HG02973 (cell line): ENCODE results near the gene CHRNA9.

Experiments used
- ATAC-seq: cut with Tn5 transposase; IDR thresholded peaks from one replicate; pipeline ENCODE4 v1.9.1; 2021; ENCODE audit warnings: moderate library complexity; ENCODE audit not compliant: unreplicated experiment

CHRNA9 gene

DNA sequence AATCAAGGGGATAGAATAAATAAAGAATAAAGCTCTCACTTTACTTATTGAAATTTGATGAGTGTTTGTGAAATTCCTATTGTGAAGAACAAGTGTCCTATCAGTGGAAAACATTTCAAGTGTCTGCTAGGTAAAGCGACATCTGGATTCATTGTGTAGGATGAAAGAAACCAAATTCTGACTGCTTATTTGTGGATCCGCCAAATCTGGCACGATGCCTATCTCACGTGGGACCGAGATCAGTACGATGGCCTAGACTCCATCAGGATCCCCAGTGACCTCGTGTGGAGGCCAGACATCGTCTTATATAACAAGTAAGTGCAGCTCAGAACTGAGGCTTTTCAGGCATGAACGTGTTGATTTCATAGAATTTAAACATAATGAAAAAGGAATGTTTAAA is 1.9 kb downstream of the CHRNA9 start:
- ATAC-seq, result no peak

GRCh38 chr4:40337523-40337922 is 2.4 kb downstream of the CHRNA9 start:
- ATAC-seq, result no peak

DNA sequence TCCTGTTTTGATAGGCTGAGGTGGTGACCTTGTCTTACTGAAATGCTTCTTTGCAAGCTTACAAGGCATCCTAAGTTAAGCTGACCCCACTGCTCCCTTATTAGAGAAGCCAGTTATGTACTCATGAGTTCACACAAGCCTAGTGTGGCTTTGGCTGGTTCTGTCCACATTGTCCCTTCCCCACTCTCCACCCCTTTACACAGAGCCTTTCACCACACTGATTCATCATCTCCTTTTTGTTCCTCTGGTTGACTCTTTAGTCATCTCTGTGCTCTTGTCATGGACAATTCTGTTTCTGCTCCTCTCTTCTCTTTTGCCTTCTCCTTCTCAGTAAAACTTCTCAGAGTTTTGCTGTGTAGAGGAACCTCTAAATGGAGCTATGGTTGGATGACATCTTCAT is 4.9 kb downstream of the CHRNA9 start:
- ATAC-seq, result no peak

DNA sequence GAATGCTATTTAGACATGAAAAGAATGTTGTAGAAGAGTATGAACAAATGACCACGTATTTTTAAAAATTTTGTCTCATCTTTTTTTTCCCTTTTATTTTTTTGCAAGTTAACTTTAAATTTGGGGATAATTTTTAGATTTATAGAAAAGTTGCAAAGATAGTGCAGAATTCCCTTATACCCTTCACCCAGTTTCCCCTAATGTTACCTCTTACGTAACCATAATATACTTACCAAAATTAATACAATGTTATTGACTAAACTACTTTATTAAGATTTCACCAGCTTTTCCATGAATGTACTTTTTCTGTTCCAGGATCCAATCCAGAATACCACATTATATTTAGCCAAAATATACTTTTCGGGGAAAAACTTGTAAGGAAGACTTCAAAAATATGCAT is 12.3 kb downstream of the CHRNA9 start:
- ATAC-seq, result no peak

GRCh38 chr4:40348000-40348399 is 12.9 kb downstream of the CHRNA9 start:
- ATAC-seq, result no peak

DNA sequence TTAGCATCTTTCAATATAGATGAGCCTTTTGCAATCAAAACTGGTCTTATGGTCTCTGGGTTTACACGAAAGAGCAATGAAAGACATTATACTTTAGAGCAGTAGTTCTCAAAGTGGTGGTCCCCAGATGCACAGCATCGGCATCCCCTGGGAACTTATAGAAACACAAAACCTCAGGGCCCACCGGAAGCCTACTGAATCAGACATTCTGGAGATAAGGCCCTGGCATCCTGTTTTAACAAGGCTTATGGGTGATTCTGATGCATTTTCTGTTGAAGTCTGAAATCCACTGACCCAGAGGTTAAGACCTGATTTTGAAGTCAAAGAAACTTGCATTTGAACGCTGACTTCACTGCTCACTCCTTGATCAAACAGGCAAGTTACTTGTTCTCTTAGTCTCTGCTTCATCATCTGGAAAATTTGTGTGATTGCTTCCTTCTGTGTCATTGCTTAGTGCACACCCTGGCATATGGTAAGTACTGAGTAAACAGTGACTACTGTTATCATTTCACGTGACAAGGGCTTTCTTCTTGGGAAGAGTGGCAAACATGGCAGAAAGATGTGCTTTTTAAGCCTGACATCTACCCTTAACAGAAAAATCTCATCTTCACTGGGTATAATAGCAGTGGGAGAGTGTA is 14.5 kb downstream of the CHRNA9 start:
- ATAC-seq, result no peak

GRCh38 chr4:40350627-40351227 is 15.6 kb downstream of the CHRNA9 start:
- no peak for ATAC-seq

GRCh38 chr4:40354158-40354557 is 19.0 kb downstream of the CHRNA9 start:
- ATAC-seq, result no peak

DNA sequence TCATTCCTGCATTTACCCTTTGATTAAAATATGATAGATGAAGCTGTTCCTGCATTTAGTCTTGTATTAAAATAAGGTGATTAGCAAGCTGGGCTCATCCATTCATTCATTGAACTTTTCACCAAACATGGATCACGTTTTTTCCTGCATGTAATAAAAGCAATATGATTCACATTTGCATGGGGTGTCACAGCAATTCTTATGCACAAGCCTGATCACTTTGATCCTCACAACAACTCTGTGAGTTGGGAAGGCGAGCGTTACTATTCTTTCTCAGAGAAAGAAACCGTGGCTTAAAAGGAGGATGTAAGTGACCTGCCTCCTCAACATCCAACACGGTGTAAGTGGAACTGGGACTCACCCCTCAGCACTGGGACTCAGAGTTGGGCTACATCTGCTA is 20.0 kb downstream of the CHRNA9 start:
- ATAC-seq, result no peak

GRCh38 chr4:40357738-40358137 is 22.6 kb downstream of the CHRNA9 start:
- ATAC-seq, result no peak

DNA sequence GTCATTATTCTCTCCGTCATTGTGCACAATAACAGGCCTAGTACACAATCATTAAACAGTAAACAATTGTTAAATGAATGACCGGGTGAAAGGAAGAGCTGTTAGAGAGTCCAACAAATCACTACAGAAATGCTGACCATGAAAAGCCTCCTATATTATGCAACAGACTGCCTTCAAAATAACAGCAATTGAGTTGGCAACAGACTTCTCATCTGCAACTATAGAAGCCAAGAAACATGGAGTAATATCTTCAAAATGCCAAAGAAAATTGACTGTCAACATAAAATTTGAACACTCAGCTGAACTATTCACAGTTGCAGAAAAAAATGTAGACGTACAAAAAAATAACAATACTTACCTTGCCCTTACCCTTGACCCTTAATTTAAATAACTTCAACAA is 26.2 kb downstream of the CHRNA9 start:
- ATAC-seq, result no peak

- ATAC-seq, result no peak
Measured at GRCh38 chr4:40363382-40363920, 28.3 kb downstream of the CHRNA9 start.

GRCh38 chr4:40363945-40364344 is 28.8 kb downstream of the CHRNA9 start:
- ATAC-seq, result no peak

GRCh38 chr4:40365766-40366165 is 30.6 kb downstream of the CHRNA9 start:
- no peak for ATAC-seq

DNA sequence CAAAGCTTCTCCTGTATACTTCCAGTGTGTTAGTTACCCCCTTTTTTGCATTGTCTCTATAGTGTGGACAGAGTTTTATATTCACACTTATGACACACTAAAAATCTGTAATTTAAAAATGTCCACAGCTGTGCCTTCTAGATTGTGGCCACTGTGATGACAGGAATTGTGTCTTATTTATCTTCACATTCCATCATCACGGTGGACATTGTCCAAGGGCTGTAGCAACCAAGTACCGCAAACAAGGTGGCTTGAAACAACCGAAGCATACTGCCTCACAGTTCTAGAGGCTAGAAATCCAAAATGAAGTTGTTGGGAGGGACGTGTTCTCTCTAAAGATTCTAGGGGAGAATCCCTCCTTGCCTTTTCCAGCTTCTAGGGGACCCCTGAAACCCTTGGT is 32.3 kb downstream of the CHRNA9 start:
- ATAC-seq, result no peak

DNA sequence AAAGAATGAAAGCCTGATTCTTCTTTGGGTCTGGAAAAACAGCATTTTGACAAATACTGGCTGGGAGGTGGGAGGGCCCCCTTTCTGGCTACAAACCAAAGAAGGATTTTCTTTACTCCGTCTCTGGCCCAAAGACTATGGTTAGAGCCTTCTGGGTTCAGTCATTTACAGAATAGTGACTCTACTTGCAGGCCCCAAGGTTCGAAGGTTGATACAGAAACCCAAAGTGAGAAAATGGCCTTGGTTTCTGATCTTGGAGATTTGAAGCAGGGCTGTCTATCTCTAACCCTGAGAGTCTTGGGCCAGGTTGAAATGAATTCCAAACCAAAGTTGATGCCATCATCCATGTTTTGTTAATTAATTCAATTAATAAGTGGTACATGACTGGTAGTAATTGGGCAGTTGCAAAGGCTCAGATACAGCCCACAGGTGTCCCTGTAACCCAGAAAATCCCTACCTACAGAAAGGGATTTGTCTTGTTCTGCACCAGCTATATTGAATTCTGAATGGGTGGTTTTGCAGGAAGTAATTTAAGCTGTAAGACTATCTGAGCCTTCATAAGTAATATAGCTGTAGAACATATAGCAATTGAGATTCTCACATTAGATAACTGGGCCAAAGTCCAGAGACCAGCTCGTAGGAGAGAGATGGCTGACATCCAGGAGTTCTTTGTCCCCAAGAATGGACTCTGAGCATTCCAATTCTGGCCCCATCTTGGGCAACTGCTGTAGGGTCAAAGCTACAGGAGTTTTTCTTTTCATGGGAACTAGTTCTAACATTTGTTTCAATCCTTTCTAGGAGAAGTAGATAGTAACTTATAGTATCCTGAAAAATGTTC is 34.5 kb downstream of the CHRNA9 start:
- ATAC-seq, result no peak

DNA sequence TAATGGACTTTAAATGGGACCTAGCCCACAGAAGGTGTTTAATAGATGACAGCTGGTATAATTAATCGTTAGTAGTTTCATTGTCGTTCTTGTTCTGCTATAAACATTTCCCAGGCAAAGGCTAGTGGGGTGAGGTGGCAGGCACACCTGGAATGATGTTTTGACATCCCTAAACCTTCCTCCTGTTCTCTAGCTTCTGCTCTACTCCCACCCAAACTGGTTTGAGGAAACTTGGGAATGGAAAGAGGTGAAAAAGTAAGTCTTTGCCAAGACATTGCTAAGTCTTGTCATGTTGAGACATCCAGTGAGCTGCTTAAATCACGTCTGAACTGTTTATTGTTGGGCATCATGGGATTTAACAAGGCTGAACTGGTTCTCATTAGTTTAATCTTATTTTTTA is 37.5 kb downstream of the CHRNA9 start:
- ATAC-seq, result no peak

- ATAC-seq, result no peak
Measured at GRCh38 chr4:40373636-40374035, 38.5 kb downstream of the CHRNA9 start.

DNA sequence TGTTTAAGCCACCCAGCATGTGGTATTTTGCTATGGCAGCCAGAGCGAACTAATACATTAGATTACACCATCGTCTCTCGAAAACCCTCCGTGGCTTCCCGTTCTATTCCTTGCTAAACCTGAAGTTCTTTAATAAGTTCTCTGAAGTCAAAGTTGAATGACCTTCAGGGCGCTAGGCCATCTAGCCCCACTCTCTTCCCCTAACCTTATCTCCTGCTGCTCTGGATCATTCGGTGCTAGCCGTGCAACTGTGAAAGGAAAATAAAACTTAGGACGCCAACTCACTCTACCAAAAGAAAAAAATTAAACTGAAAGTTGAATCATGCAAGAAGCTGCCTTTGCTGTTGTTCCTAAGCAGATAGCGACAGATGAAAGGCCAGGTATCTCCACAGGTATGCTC is 40.0 kb downstream of the CHRNA9 start:
- ATAC-seq, result no peak

GRCh38 chr4:40375620-40376019 is 40.5 kb downstream of the CHRNA9 start:
- no peak for ATAC-seq

DNA sequence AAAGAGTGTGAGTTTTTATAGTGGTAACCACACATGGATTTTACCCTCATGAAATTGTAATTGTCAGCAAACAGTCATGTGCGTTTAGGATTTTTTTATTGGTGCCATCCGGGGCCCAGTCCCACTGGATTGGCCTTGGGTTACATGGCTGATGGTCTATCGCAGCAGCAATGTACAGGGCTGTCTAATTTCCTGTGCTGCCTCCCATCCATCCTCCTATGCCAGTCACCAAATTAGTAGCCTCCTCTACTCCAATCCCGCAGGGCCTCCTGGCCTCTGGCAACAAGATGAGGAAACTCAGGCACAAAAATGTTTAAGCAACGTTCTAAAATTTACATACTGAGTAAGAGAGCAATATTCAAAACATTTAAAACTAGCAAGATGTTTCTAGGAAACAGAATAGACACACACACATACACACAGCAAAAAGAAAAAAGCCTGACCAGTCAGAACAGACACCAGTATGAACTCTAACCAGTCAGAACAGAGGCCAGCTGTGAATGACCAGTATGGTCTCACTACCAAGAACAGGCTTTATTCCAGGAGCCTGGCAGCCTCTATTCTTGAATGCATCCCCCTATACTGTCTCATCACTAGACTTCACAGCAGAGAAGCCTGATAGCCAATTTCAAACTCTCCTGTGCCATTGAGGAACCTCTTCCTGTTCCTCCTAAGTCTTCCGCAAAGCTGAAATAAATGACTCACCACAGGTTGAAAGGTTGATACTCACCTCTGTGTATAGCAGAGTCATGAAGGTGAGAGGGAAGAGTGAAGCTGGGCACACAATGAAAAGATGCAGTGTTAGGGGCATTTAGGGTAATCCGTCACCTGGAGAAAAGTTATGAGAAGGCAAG is 42.6 kb downstream of the CHRNA9 start:
- ATAC-seq, result no peak
